ENCODE results near the gene ITPKC. TPM values are rescaled to one million over a fixed set of nuclear protein-coding genes. Genes with fewer than 3 reads are reported as not detected.

The ITPKC gene
- total RNA-seq, 1 experiment from 2014 or later: 25.3 TPM

DNA sequence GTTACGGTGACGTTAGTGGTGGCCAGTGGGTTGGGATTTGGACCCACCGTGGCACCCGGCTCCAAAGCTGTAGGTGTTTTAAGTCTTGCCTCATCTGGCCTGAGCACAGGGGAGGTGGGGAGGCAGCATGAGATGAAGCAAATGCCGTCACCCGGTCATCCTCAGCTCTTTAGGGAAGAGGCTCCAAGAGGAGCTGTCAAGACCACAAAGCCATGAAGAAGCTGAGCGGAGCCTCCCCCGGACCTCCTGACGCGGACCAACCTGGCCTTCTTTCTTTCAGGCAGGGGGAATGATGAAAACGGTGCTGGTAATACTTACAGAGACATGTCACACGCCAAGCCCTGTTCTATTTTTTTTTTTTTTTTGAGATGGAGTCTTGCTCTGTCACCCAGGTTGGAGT, 26.0 kb downstream of the ITPKC start:
- Mint-ChIP-seq H3K9me3 (ENCODE audit: low read depth, unreplicated experiment) (no peaks in the 10 kb centered on the region), H3K27me3 (ENCODE audit: unreplicated experiment) (no peaks in the 10 kb centered on the region), H3K27ac (ENCODE audit: unreplicated experiment) (no peak overlapping the region), H3K4me1 (ENCODE audit: low read depth, unreplicated experiment) (no peaks in the 10 kb centered on the region), H3K4me3 (ENCODE audit: low read depth, unreplicated experiment) (no peak overlapping the region), H3K36me3 (ENCODE audit: insufficient read depth, unreplicated experiment) (peaks cover 59% of the 10 kb centered on the region)
- BruUV-seq (replicated peaks): no TSS peak
- TF ChIP-seq, protein P1, sequence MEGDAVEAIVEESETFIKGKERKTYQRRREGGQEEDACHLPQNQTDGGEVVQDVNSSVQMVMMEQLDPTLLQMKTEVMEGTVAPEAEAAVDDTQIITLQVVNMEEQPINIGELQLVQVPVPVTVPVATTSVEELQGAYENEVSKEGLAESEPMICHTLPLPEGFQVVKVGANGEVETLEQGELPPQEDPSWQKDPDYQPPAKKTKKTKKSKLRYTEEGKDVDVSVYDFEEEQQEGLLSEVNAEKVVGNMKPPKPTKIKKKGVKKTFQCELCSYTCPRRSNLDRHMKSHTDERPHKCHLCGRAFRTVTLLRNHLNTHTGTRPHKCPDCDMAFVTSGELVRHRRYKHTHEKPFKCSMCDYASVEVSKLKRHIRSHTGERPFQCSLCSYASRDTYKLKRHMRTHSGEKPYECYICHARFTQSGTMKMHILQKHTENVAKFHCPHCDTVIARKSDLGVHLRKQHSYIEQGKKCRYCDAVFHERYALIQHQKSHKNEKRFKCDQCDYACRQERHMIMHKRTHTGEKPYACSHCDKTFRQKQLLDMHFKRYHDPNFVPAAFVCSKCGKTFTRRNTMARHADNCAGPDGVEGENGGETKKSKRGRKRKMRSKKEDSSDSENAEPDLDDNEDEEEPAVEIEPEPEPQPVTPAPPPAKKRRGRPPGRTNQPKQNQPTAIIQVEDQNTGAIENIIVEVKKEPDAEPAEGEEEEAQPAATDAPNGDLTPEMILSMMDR (IDR thresholded peaks at IDR 0.05; ENCODE audit: unreplicated experiment): no peak
- CTCF ChIA-PET: interaction anchor here (2.1 kb wide), 1 partner anchor 80 kb away, joined by 4 read pairs; no protein-coding TSS in a partner anchor
- intact Hi-C loops (cut with micrococcal nuclease; ENCODE audit: unreplicated experiment): no loop called here
- DNase-seq: no peak

GRCh38 chr19:40743926-40744325, 27.0 kb downstream of the ITPKC start:
- CTCF ChIA-PET: interaction anchor here (2.1 kb wide), 1 partner anchor 81 kb away, joined by 4 read pairs; no protein-coding TSS in a partner anchor
- H3K4me3 Mint-ChIP-seq (ENCODE audit: low read depth, unreplicated experiment): no peak overlapping the region
- TF ChIP-seq, protein P1 (IDR thresholded peaks at IDR 0.05; ENCODE audit: unreplicated experiment): no peak
- no TSS peak for BruUV-seq (replicated peaks)
- H3K4me1 Mint-ChIP-seq (ENCODE audit: low read depth, unreplicated experiment): peaks cover 8% of the 10 kb centered on the region
- intact Hi-C loops (cut with micrococcal nuclease; ENCODE audit: unreplicated experiment): no loop called here
- H3K27me3 Mint-ChIP-seq (ENCODE audit: unreplicated experiment): no peaks in the 10 kb centered on the region
- peak overlapping the region; percentile 39 for H3K27ac Mint-ChIP-seq (ENCODE audit: unreplicated experiment)
- H3K9me3 Mint-ChIP-seq (ENCODE audit: low read depth, unreplicated experiment): no peaks in the 10 kb centered on the region
- peaks cover 55% of the 10 kb centered on the region for H3K36me3 Mint-ChIP-seq (ENCODE audit: insufficient read depth, unreplicated experiment)
- DNase-seq: no peak

GRCh38 chr19:40744554-40745401, 27.9 kb downstream of the ITPKC start:
- Mint-ChIP-seq H3K27me3 (ENCODE audit: unreplicated experiment) (no peaks in the 10 kb centered on the region), H3K4me3 (ENCODE audit: low read depth, unreplicated experiment) (no peak overlapping the region), H3K36me3 (ENCODE audit: insufficient read depth, unreplicated experiment) (peaks cover 56% of the 10 kb centered on the region), H3K9me3 (ENCODE audit: low read depth, unreplicated experiment) (no peaks in the 10 kb centered on the region), H3K4me1 (ENCODE audit: low read depth, unreplicated experiment) (peaks cover 17% of the 10 kb centered on the region), H3K27ac (ENCODE audit: unreplicated experiment) (no peak overlapping the region)
- CTCF ChIA-PET: interaction anchor here (0.6 to 2.1 kb wide), 3 partner anchors 14 to 111 kb away, joined by 3 to 4 read pairs (median 3); no protein-coding TSS in a partner anchor
- intact Hi-C loops (cut with micrococcal nuclease; ENCODE audit: unreplicated experiment): no loop called here
- DNase-seq: no peak
- BruUV-seq (replicated peaks): no TSS peak
- TF ChIP-seq, protein P1 (IDR thresholded peaks at IDR 0.05; ENCODE audit: unreplicated experiment): no peak

DNA sequence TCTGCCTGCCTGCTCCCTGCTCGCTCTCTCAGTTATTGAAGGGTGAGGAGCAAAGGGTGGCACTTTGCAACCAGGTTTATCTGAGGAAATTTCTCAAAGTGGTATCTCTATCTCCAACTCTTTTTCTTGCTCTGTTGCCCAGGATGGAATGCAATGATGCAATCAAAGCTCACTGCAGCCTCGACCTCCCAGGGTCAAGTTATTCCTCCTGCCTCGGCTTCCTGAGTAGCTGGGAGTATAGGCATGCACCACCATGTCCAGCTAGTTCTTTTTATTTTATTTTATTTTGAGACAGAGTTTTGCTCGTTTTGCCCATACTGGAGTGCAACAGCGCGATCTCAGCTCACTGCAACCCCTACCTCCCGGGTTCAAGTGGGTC, 28.5 kb downstream of the ITPKC start:
- Mint-ChIP-seq H3K4me3 (ENCODE audit: low read depth, unreplicated experiment) (no peak overlapping the region), H3K27me3 (ENCODE audit: unreplicated experiment) (no peaks in the 10 kb centered on the region), H3K27ac (ENCODE audit: unreplicated experiment) (no peak overlapping the region), H3K4me1 (ENCODE audit: low read depth, unreplicated experiment) (peaks cover 23% of the 10 kb centered on the region), H3K9me3 (ENCODE audit: low read depth, unreplicated experiment) (no peaks in the 10 kb centered on the region), H3K36me3 (ENCODE audit: insufficient read depth, unreplicated experiment) (peaks cover 56% of the 10 kb centered on the region)
- no TSS peak for BruUV-seq (replicated peaks)
- intact Hi-C loops (cut with micrococcal nuclease; ENCODE audit: unreplicated experiment): no loop called here
- DNase-seq: no peak
- TF ChIP-seq, protein P1 (IDR thresholded peaks at IDR 0.05; ENCODE audit: unreplicated experiment): no peak
- CTCF ChIA-PET: interaction anchor here (0.6 to 0.9 kb wide), 2 partner anchors 14 to 112 kb away, joined by 3 read pairs; no protein-coding TSS in a partner anchor
